NCI-H2171 (cell line): ENCODE data around the gene ATP2C2.
A peak's percentile ranks its signal among the peaks of the same experiment; 100 is the strongest.

Source experiments
- DNase-seq: peaks from one replicate; lab custom pipeline; 2025; lab: John Stamatoyannopoulos, UW

The ATP2C2 gene

DNA sequence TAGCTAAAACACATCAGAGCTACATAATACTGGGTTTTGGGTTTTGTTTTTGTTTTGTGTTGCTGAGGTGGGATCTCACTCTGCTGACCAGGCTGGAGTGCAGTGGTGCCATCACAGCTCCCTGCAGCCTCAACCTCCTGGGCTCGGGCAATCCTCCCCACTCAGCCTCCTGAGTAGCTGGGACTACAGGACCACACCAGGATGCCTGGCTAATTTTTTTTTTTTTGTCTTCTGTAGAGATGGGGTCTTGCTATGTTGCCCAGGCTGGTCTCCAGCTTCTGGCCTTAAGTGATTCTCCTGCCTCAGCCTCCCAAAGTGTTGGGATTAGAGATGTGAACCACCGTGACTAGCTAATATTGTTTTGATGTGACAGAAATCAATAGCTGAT, 129.9 kb downstream of the ATP2C2 start:
- no peak for DNase-seq

DNA sequence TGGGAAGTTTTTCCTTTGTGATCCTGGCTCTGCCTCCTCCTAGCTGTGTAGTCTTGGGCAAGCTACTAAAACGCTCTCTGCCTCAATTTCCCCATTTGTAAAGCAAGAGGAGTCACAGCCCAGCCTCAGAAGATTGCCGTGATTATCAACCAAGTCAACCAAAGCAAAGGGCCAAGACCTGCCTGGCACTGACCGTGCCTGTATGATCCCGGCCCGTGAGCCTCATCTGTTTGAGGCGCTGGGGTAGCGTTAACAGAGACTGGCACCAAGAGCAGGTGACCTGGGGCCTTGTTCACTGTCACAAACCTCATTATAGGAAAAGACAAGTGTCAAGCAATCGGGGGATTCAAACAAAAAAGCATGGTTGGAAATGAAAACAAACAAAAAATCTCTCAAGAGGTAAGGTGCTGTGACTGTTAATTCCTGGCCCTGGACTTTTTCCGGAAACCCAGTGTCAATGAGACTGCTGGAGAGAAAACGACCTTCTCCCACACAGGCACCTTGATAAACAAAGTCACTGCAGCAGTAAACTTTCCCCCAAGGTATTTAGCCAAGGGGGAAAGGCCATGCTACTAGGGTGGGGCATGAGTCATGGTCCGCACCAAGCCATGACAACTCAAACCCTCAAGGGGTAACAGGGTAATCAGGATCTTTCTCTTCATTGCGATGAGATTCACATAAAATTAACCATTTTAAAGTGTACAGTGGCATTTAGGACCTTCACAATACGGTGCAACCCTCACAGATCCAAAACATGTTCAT, 130.7 kb downstream of the ATP2C2 start:
- no peak for DNase-seq

DNA sequence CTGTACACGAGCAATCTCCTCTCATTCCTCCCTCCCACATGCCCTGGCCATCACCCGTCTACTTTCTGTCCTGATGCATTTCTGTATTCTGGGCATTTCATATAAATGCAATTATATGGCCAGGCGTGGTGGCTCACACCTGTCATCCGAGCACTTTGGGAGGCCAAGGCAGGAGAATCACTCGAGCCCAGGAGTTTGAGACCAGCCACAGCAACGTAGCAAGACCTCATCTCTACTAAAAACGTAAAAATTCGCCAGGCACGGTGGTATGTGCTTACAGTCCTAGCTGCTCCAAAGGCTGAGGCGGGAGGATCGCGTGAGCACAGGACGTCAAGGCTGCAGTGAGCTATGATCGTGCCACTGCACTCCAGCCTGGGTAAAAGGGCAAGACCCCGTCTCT, 131.3 kb downstream of the ATP2C2 start:
- no peak for DNase-seq

- no peak for DNase-seq
Measured at GRCh38 chr16:84500531-84500930, 132.2 kb downstream of the ATP2C2 start.

DNA sequence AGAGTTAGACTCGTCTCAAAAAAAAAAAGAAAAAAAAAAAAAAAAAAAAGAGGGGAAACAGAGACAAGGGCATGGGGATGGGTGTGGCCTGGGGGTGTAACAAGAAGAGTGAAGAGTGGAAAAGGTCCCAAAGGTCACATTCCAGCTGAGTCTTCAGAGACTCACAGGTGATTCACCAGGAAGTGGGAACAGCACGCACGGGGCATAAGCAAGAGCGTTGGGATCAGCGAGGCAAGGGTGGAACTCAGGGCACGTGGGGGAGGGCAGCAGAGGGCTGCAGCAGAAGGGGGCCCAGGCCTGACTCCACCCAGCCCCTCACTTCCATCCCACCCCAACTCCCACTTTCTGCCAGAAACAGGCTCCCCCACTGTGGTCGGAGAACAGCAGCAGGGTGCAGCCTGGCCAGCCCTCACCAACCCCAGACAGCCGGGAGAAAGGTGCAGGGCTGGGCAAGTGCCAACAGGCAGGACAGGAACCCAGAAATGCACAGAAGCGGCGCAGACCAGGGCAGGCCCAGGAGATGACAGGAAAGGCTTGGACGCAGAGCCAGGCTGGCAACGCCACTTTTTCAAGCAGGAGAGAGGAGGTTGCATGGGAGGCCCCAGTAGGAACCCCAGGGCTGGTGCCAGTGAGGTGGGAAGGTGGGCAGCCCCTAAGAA, 132.9 kb downstream of the ATP2C2 start:
- DNase-seq: no peak

DNA sequence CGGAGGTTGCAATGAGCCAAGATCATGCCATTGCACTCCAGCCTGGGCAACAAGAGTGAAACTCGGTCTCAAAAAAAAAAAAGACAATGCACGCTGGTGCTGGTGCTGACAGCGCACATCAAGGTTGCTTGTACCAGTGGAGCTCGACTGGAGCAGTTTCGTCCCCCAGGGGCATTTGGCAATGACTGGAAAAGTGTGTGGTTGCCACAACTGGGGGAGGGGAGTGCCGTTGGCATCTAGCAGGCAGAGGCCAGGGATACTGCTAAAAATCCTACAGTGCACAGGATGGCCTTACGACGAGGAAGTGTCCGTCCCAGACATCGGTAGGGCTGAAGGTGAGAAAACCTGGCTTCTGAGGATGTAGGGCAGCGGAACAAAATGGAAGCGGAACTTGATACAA, 133.7 kb downstream of the ATP2C2 start:
- DNase-seq: no peak

GRCh38 chr16:84502581-84502980, 134.2 kb downstream of the ATP2C2 start:
- no peak for DNase-seq

DNA sequence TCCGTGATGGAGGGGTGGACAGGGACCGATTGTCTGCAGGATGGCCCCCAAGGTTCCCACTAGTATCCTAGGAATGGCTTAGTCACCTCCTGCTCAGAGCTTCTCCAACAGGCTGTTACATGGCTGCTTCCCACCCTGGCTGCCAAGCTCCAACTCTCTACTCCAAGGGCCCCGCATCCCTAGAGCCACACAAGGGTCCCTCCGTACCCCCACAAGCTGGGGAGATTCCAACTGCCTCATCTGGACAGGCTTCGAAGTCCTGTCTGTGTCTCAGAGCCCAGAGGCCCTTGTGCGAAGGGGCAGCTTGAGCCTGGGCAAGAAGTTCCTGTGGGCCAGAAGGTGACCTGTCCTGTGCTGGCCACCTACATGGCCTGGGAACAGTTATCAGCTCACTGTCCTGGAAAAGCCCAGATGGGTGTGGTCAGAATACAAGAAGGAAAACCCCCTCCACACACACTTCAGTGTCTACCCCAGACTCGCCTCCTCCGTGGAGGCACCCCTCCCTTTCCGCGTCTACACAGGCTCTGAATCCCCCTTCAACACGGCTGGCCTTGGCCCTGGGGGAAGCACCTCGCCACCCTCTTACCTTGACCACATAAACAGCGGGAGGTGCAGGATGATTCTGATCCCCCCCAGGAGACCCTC, 135.5 kb downstream of the ATP2C2 start:
- no peak for DNase-seq

DNA sequence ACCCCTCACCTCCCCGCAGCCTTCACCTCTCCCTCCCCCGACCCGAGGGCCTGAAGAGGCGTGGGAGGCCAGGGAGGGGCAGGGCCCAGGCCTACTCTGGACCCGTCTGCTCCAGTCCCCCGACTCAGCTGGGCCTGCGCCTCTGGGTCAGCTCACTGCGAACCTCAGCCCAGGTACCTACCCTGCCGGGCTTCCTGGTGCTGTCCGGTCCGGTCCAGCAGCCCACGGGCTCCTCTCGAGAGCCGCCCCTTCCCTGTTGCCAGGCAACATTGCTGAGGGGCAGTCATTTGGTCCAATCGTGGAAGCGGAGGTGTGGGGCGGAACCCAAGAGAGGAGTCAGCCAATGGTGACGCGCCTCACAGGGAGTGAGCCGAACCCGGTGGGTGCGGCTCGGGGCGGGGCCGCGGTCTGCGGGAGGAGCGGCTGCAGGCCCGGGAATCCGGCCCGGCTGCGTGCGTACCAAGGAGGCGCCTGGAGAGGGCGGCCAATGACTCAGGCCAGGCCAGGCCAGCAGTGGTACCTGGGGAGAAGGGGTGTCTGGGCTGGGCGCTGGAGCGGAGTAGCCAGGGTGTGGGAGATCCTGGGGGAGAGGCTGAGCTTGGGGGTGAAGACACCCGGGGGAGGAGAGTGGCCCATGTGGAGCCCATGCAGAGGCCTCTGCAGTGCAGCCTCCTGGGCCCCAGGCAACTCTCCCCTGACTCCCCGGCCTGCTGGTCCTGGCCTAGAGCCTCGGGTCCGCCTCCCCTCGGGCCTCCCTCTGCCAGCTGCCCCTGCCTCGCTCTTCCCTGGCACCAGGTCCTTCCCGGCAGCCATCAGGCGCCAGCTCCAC, 136.3 kb downstream of the ATP2C2 start, which contains the start of gene MEAK7:
Gene MEAK7, minus strand, starts transcription at position 240 of the 829 bp plus-strand sequence. CDS start 6,573 bp downstream, outside the sequence.
- peak; percentile 96 for DNase-seq

- no peak for DNase-seq
Measured at GRCh38 chr16:84505249-84506187, 137.2 kb downstream of the ATP2C2 start.

DNA sequence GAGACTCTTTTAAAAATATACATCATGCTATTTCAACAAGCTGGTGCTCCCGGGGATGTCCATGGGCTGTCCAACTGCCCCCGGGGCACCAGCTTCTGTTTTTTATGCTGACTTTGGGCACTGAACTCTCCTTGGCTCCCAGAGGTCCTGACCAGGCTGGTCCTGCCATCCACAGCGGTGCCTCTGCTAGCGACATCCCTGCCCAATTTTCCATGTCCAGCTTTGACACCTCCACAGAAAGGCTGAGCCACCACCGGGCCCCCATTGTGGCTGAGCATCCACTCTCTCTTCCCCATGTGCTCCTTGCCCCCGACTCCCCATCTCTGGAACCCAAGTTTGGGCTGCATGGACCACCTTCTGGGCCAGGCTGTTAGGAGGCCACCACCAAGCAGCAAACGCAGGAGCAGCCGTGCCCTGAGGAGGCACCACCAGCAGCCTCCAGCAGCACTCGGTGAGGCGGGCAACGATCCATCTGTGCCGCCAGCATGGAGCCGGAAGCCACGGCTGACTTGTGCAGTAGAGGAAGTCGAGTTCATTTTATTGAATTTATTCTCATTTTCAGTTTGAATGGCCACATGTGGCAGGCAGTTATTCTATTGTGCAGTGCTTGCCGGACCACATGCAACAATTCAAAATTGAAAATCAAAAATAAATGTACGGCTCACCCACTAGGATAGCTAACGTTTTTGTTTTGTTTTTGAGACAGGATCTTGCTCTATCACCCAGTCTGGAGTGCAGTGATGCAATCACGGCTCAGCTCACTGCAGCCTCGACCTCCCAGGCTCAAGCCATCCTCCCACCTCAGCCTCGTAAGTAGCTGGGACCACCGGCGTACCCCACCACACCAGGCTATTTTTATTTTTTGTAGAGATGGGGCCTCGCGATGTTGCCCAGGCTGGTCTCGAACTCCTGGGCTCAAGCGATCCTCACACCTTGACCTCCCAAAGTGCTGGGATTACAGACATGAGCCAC, 139.0 kb downstream of the ATP2C2 start:
- DNase-seq: peak; percentile 13

DNA sequence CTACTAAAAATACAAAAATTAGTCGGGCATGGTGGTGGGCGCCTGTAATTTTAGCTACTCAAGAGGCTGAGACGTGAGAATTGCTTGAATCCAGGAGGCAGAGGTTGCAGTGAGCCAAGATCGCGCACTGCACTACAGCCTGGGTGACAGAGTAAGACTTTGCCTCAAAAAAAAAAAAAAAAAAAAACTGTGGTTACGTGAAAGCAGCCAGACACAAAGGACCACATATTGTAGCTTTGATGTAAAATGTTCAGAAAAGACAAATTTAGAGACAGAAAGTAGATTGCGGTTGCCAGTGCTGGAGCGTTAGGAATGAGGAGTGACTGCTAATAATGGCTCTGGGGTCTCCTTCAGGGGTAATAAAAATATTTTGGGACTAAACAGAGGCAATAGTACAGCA, 140.2 kb downstream of the ATP2C2 start:
- no peak for DNase-seq

GRCh38 chr16:84509032-84509950, 141.0 kb downstream of the ATP2C2 start:
- no peak for DNase-seq

- DNase-seq: peak; percentile 54
Measured at GRCh38 chr16:84511180-84511800, 143.0 kb downstream of the ATP2C2 start.

DNA sequence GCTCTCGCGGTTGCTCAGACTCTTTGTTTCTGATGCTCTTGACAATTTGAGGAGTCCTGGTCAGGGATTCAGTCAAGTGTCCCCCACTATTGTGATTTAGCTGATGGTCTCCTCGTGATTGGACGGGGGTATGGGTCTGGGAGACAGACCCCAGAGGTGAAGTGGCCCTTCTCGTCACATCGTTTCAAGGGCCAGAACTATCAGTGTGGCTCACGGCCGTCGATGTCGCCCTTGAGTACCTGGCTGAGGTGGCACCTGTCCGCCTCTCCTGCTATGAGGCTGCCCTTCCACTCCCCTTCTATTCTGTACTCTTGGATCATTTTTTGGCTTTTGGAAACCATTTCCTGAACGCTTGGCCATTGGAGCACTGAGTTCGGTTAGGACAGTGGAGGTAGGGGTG, 143.5 kb downstream of the ATP2C2 start:
- DNase-seq: no peak

DNA sequence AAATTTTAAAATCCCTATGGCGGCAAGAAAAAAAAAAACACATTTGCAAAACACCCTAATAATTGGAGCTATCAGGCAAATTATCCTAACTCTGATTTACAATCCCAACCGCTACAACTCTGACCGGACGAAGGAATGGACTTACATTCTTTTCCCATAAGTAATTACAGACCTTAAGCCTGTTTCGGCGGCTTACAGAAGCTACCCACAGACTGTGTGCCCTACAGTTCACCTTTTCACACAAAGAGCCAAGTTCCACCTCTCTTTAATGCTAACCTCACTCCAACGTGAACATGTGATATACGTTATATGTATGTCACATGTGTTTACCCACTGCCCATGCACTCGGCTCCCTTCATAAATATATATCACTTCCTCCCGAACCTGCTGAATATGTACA, 144.8 kb downstream of the ATP2C2 start:
- DNase-seq: no peak

DNA sequence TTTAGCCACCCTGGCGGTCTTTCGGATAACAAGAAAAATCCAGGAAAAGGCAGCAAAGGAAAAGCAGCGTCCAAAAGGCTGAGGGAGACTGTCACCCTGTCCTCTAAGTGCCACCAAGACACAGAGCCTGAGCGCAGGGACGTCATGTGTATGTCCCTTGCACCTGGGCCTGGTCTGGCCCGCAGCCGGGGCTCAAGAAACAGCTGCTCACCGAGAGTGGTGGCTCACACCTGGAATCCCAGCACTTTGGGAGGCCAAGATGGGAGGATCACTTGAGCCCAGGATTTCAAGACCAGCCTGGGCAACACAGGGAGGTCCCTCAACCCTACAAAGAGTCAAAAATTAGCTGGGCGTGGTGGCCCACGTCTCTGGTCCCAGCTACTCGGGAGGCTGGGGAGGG, 145.3 kb downstream of the ATP2C2 start:
- DNase-seq: no peak
